NCI-H526 treated with DMSO at 0.1 percent for 48 hours (cell line): ENCODE measurements around the gene CATSPER3.
A peak's percentile ranks its signal among the peaks of the same experiment; 100 is the strongest.

ENCODE experiments used
- DNase-seq: peaks from one replicate; lab custom pipeline; 2025; lab: John Stamatoyannopoulos, UW

CATSPER3 gene

DNA sequence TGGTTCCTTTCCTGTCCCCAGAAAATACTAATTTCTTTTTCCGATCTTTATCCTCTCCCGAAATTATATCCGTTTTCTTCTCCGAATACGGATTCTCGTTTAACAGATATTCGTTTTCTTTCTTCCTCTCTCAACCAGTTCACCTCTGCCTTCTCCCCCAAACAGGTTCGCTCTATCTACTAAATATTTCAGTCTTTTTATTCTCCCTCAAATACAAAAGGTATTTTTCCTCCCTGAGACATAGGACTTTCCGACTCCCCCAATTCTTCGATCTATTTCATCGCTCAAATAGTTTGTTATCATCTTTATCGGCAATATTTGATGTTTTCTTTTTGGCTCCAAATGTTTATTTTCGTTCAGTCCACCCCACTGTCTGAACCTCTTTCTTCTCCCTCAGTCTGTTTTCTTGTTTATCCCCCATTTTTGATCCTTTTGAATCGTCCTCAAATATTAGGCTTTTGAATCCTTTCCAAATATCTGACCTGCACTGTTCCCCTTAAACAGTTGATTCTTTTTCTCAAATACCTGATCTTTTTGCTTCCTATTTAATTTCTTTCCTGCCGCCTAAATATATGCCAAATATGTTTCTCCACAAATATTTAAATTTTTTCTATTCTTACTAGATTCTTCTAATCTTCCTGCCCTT, 61.9 kb downstream of the CATSPER3 start:
- no peak for DNase-seq

DNA sequence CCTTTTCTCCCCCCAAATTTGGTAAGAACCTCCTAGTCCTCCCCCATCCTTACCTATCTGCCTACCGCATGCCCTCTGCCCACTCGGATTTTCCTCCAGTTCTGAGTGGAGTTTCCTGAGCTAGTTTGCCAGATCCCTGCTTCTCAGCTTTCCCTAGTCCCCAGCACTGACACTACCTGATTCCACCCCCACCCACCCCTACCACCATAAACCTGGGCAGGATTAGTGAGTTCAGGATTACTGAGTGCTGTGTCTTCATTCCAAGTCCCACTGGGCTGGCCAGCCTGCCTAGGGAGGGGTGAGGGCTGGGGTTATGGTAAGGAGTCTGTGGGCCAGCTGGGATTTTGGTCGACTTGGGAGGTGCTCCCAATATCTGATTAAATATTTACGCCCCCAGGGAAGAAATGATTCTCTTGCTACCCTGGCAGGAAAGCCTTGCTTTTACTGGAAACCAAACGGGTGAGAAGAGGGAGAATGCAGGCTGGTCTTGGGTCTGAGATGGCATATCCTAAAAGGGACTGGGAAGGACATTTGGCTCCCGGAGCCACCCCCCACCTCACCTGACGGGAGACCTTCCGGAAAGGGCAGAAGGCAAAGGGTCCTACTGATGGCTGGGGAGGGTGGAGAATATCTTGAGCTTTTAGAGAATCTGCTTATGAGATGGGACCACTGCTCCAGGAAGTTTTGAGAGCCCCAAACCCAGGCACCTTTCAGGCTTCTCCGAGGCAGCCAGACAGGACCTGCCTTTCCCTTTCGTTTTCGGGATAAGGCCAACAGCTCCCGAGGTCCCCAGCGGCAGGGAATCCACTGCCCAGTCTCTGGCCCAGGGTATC, 62.6 kb downstream of the CATSPER3 start:
- DNase-seq, result no peak

DNA sequence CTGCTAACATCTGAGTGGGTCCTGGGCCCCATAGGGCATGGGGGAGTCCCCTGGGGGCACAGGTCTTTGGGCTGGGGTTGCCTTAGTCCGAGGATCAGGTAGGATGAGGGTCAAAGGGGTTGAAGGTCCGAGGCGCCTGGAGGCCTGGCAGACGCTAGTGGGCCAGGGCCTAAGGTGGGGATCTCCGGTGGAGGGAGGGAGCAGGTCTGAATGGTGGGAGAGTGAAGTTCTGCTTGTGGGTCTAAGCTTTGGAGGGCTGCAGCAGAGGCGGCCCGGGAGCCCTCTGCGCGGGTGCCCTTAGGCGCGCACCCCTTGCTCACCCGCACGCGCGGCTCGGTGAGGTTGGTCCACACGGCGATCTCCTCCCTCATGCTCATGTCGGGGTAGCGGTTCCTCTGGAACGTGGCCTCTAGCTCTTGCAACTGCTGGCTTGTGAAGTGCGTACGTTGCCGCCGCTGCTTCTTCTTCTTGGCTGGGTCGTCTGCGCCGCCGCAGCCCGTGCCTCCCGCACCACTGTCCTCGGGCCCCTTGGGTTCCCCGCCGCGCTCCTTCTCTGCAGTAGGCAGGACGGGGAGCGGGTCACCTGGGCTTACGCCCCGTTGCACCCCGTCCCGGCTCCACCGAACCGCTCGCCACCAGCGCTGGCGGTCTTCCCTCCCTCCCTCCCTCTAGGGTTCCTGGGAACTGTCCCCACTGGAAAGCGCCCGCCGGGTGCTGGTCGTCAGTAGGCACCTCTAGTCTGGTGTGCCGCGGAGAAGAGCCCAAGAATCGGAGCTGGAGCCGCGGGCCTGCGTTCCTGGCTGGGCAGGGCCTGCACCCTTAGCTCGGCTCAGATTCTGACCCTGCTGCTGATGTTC, 63.5 kb downstream of the CATSPER3 start:
- no peak for DNase-seq

DNA sequence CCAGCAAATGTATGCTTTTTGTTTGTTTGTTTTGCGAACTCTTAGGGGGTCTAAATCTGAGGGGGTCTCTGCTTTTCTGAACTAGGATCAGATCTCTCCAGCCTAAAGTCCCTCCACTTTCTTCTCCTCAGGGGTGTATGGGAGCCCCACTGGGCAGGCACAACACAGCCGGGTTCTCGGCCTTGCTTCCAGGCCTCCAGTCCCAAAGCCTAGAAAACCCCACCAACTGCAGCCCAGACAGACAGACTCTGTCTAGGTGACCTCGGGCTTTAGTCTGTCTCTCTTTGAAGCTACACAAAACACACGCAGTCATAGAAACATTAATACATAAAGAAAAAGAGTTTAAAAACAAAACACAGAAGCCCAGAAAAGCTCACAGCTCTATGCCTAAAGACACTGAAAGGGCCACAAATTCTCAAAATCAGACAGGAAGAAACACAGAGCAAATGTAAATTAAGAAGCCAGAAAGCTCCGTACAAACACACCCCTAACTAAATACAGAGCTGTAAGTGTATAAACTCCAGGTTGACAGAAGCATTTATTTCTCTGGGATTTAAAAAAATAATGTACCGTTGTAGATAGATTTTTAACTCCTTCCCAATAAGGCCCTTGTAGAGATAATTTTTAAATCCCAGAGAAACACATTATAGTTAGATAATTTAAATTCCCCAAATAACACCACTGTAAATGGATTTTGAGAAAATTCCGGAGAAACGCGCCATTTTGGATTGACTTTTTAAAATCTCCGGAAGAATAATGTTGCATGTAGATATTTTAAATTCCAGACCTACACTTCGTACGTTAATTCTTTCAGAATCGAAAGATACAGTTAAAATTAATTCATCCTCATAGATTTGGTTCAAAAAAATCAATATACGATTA, 64.3 kb downstream of the CATSPER3 start:
- no peak for DNase-seq

DNA sequence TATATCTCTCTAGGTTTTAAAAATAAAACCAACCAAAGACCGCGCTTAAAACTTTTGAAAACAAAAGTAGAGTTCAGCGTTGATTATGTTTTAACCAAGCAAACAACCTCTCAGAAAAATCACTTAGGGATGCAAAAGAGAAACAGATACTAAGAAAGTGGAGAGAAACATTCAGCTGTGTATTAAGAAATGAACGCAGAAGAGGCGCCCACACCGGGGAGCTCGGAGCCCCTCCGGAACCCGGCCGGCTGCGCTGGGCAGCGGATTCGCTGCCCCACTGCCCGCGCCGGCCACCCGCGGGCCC, 64.9 kb downstream of the CATSPER3 start:
- no peak for DNase-seq

DNA sequence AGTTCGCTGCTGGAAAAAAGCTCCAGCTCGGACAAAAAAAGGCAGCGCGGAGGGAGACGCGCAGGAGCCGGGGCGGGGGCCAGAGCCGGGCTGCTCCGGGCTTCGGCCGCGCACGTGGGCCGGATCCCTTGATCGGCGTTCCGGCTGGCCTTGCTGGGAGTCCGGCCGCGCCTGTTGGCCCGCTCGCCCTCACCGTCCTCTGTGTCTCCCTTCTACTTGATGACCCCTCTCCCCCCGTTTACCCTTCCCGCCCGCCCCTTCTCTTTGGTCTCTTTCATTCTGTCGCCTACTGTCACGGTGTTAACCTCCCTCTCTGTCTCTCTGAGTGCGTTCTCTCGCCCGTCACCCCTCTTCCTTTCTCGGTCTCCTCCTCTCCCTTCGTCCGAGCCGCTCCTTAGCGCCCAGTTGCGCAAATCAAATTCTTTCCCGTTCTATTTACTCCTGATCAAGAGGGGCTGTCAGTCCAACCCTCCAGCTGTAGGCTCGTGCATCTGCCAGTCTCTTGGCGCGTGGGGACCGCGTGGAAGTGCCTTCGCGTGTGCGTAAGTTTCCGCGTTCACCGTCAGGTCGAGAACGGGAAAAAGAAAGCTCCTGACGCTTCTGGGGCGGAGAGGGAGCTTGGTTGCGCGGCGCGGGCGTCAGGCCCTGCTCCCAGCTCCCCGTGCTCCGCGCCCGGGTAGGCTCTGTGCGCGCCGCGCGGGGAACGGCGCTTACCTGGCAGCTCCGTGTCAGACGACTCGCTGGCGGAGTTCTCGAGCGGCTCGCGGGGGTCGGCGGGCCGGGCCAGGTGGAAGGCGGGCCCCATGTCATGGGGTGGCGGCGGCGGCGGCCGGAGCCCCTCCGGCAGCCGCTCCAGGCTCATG, 65.5 kb downstream of the CATSPER3 start:
- DNase-seq, result peak; percentile 9

DNA sequence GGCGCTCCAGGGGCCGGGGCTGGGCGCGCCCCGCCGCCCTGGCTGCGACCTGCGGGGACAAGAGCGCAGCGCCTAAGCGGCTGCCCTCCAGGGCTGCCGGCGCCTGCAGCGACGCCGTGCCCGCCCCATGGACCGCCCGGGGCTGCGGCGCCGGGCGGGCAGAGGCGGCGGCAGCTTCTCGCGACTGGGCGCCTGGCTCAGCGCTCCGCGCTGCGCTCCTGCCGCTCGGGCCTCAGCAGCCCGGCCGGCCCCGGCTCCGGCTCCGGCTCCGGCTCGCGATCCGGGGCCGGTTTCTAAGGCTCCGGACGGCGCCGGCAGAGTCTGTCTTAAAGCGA, 66.2 kb downstream of the CATSPER3 start, which contains the start of gene PITX1:
PITX1 (minus strand) TSS at position 328 of the 335 bp plus-strand sequence. CDS start 347 bp downstream, outside the sequence.
- DNase-seq, result peak; percentile 49

DNA sequence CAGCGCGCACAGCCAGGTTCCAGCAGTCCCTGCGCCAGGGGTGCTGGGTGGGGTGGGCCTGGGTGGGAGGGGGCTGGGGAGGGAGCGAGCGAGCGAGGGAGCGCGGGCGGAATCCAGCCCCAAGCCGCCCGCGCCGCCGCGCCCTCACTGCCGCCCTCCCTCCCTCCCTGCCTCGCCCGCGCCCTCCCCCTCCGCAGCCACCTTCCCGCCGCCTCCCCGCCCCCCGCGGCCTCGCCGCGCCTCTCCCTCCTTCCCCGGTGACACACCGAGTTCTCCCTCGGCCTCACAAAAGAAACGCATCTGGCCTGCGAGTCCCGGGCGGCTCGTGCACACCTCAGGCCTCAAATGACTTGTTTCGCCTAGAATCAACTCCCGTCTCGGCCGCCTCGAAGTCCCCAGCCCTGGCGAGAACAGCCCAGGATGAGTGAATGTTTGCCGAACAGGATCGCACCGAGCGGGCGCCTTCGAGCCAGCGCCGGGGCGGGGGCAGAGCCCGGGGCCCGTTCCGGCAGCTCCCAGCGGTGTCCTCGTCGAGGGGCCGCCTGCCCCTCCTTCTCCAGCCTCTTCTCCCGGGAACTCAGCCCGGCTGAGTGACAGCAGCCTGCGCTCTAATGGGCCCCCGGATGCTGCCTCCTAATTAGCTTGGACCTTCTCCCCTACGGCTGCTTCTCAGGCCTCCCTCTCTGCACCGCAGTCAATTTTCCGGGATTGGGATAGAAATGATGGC, 66.7 kb downstream of the CATSPER3 start:
- DNase-seq, result peak; percentile 55

DNA sequence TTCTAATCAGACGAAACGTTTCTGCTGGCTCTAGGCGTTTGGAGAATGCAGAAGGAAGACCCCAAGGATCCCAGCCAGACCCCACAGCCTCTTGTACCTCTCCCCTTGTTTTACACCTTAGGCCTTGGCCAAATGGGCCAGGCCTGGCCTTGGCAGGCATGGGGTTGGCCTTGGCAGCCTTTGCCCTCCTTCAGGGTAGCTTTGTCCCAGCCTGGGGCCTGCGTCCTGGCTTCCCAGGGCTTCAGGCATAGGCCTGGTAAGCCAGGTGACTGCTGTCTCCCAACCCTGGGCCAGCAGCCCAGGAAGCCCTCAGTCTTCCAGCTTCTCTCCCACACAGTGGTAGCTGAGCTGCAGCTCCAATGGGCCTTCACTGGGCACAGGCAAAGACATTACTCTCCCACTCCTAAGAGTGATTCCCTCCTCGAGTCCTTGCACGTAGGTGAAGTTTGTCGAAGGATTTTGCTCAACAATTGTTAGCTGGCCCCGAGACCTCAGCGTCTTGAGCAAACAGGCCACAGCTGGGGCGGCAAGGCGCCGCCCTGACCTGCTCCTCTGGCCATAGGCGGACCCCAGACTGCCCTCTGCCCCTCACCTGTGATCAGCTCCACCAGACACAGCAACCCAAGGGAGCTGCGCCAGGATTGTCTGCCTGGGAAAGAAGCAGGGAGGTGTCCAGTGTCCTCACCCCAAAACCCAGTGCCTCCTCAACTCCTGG, 67.4 kb downstream of the CATSPER3 start:
- DNase-seq, result no peak

DNA sequence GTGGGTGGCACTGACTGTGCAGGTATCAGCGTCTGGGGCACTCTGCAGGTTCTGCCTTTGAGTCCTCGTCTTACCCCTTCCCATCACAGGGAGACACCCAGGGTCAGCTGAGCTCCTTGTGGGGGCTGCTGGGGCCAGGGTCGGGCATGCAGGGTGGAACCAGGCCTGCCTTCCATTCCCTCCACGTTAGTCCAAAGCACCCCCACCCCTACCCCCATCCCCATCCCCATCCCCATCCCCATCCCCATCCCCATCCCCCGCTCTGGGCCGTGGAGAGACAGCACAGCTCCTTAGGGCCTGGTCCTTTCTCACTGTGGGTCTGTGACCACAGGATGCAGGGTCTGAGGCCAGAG, 67.9 kb downstream of the CATSPER3 start:
- DNase-seq, result no peak

DNA sequence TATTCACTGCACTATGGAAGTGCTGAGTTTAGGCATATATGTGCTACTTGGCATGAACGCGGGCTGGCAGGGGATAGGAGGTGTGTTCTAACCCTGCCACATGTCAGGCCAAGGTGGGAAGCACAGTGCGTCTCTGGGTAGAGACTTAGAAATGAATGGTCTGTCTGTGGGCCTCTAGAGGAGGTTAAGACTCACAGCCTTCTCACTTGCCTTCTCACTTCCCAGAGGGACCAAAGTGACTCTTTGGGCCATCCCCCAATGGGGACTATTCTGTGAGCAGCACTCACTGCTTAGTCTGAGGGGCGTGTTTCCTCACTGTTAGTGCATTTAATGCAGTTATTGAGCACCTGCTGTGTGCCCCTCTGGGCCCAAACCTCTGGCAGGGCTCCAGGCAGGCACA, 68.7 kb downstream of the CATSPER3 start:
- no peak for DNase-seq

DNA sequence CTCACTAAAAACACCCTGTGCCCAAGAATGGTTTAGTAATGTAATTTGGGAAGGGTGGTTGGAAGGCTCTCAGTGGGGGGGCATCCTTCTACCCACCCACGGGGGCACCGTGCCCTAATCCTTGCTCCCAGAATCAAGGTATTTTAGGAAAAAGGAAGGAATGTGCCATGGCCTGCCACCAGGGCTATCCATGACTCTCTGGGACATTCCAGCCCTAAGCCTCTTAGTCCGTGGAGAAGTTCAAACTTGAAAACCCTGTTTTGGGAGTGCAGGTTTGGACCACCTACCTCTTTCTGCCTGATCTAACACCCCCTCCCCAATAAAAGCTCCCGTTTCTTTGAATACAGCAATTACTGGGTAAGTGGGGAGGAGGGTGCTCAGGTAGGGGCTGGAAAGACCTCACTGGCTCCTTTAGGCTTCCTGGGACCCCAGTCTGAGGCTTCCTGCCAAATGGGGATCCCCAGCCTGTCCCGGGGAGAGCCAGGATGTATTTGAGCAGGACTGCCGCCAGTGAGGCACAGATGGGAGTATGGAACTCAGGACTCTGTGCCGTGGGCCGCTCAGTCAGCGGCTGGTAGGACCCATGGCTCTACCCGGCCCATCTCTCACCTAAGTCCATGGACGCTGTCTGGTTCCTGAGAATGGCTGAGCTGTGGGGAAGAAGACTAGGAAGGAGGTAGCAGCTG, 70.0 kb downstream of the CATSPER3 start:
- no peak for DNase-seq

DNA sequence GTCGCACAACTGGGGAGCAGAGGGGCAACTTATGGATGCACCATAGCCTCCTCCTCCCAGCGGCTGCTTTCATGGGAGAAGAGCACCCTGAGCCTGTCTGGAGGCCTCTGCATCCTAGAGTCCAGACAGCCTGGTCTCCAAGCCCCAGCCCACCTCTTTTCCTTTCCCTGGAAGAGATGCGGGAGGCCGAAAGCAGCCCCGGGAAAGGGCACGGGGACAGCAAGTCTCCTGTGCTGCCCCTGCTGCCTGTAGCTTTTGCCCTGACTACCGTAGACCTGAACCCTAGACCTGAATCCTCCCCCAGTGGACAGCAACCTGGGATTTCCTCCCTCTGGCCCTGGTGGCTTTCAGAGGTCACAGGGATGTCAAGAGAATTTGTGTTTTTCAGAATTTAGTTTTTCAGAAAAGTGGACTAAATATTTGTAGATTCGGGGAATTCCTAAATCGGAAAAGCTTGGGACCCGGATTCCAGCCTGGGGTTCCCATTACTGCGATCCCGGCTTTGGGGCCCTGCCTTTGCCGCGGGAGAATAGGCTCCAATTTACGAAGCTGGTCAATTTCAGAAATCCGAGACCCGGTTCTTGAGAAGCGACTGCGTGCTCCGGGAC, 70.6 kb downstream of the CATSPER3 start:
- no peak for DNase-seq

DNA sequence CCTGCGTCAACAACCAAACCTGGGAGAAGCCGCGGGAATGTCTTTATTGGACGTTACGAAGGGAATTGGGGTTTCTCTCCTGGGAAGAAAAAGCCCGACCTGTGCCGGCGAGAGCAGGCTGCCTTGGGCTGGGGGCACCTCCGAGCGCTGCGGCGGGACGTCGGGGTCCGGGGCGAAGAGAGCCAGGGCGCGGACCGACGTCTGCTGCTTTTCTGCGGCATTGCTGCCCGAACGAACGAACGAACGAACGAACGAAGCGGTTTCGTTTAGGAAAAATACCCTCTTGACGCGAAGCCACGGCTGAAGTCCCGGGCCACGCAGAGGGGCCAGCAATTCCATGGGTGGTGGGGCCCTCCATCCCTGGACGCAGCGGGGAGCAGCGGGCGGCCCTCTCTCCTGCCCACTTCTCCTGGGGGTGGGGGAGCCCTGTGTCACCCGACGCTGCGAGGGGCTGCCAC, 71.1 kb downstream of the CATSPER3 start:
- DNase-seq, result no peak

DNA sequence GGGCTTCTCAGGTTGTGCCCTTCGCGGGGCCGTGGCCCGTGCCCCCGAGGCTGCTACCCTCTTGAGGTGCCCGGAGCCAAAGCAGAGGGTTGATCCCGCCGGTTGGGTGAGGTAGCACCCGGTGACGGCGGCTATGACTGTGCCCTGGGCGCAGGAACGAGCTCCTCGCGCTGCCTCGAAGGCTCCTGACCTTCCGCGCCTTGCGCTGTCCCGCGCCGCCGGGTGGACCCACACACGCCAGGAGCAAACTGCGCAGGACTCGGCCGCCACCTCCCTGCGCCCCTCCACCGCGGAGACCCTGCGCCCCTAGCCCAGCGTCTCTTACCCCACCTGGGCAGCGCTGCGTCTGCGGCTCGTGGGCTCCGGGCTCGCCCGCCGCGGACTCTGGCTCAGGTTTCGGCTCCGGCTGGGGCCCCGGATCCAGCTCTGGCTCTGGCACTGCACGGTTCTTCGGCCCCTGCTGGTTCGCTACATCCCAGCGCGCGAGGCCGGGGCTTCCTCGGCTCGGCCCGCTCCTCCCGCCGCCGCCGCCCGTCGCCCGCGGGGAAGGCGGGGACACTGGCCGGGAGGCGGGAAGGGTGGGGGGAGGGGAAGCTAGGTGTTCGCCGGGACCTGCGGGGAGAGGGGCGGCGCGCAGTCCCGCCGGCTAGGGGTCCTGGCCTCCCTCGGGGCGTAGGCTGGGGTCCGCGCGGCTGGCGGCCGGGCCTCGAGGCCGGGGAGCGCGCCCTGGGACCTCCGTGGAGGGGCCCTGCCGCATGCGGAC, 71.7 kb downstream of the CATSPER3 start:
- DNase-seq, result no peak

DNA sequence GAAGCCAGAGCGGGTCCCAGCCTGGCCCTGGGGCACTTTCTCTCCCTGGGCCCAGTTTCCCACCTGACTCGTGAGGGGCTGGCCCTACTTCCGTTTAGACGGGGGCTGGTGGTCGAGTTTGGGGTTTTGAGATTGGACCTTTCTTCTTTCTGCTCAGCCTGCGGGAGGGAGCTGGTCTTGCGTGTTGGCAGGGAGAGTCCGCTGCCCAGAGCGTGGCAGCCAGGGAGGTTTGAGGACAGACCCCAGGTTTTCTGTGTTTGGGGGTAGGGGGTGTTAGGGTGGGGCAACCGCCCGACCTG, 72.3 kb downstream of the CATSPER3 start:
- no peak for DNase-seq

DNA sequence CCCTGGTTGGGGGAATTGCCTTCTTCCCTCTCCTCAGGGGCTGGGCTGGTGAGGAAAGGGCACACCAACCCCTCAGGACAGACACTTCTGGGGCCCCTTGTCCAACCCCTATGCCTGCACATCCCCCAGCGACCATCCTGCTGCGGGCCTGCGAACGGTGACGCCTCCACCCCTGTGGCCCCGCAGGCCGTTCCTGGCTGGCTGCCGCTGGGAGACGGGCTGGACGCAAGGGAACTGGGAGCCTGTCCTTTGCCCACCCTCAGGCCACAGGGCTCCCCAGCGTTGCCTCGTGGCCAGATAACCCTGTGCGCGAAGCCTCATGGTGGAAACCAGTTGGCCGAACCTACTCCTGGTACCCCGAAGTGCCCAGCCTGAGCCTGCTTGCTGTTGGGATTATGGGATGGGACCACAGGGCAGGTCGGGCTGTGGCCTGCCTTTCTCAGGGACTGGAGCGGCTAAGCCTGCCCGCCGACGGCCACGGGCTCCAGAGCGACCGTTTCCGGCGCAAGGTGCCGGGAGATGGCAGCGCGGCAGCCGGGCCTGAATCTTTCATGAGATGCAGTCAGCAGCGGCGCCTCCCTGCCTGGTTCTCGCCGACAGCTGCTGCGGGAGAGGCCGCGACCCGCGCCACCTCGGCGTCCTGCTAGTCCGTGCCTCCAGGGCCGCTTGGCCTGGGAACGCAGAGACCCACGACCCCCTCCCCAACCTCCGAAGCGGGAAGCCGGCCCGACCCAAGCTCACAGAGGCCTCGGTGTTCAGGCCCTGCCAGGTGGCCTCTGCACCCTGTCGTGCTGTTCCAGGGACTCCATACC, 72.8 kb downstream of the CATSPER3 start:
- no peak for DNase-seq
